ENCODE measurements around the gene PRKCSH. TPM values are rescaled to one million over a fixed set of nuclear protein-coding genes. Genes with fewer than 3 reads are reported as not detected.

Gene PRKCSH
- total RNA-seq, 1 experiment from 2014 or later, result 431 TPM

- Histone ChIP-seq H3K23ac (ENCODE audit: insufficient read length, low read depth, low read length) (no peak overlapping the region), H3K9me3 (ENCODE audit: control insufficient read depth, low read depth, low read length) (no peaks in the 10 kb centered on the region), H2BK12ac (ENCODE audit: insufficient read length, low read depth, low read length) (no peak overlapping the region), H4K91ac (ENCODE audit: insufficient read length, low read depth, low read length) (no peak overlapping the region), H2AK5ac (ENCODE audit: insufficient read length, low read length) (no peak overlapping the region), H2AFZ (ENCODE audit: low read length) (no peak overlapping the region), H3K14ac (ENCODE audit: insufficient read depth, low read length) (no peak overlapping the region), H2BK15ac (ENCODE audit: low read depth, low read length) (no peak overlapping the region), H2BK20ac (ENCODE audit: low read depth, low read length, poor library complexity, severe bottlenecking) (no peak overlapping the region), H3K27me3 (ENCODE audit: insufficient read depth, low read length) (peaks cover 12% of the 10 kb centered on the region; the same call in 1 of the 2 replicates), H4K20me1 (ENCODE audit: control insufficient read depth, insufficient read depth, insufficient read length) (no peaks in the 10 kb centered on the region), H2BK120ac (ENCODE audit: low read depth, low read length, poor library complexity, severe bottlenecking) (no peak overlapping the region), H3K27ac (ENCODE audit: insufficient read length, low read depth, low read length) (no peak overlapping the region), H3K4me2 (ENCODE audit: insufficient read depth, insufficient read length, low read length) (peak overlapping the region; percentile 17), H3K4me1 (ENCODE audit: insufficient read depth, low read length) (no peaks in the 10 kb centered on the region), H4K8ac (replicated peaks; ENCODE audit: insufficient read length, low read depth, low read length) (no peak overlapping the region), H4K5ac (ENCODE audit: insufficient read length, low read depth, low read length) (no peak overlapping the region), H3K18ac (ENCODE audit: insufficient read length, low read depth, low read length) (no peak overlapping the region), H2BK5ac (ENCODE audit: insufficient read length, low read length) (no peak overlapping the region), H3K56ac (ENCODE audit: insufficient read length, low read depth, low read length) (no peak overlapping the region), H3K79me2 (ENCODE audit: insufficient read depth, low read length) (no peaks in the 10 kb centered on the region), H3K79me1 (ENCODE audit: insufficient read depth, low read depth, low read length, poor library complexity, severe bottlenecking) (no peaks in the 10 kb centered on the region), H3K23me2 (ENCODE audit: insufficient read length, low read depth, low read length, poor library complexity, severe bottlenecking) (peaks cover 7% of the 10 kb centered on the region), H3K4ac (ENCODE audit: low read depth, low read length) (no peak overlapping the region), H3T11ph (ENCODE audit: low read length) (no peak overlapping the region), H3K9ac (ENCODE audit: extremely low read depth, insufficient read length, low read length) (no peak overlapping the region)
- WGBS (ENCODE audit: extremely low coverage, insufficient read length, low lambda C conversion rate), result no CpG with 5 or more reads among the region's 86 CpGs
- DNase-seq, result no peak
- Mint-ChIP-seq H3K27ac (no peak overlapping the region), H3K36me3 (ENCODE audit: insufficient read depth in 1 of 3, low read depth in 3 of 3) (no peaks in the 10 kb centered on the region; a peak in 1 of 7 replicates), H3K4me1 (peaks cover 4 to 18% of the 10 kb centered on the region in 2 experiments; a peak in 3 of 4 replicates), H3K4me3 (peak overlapping the region in 1 of 2 experiments; percentile 29; a peak in 1 of 5 replicates), H3K9me3 (peaks cover 0 to 4% of the 10 kb centered on the region in 2 experiments; a peak in 3 of 5 replicates), H3K27me3 (ENCODE audit: low read depth) (peaks cover 42% of the 10 kb centered on the region)
- no peak for TF ChIP-seq CTCF (conservative IDR thresholded peaks at IDR 0.05)
These were observed 44.7 kb downstream of the PRKCSH start for GRCh38 chr19:11479898-11480714.

All from H9 (cell line).